Trophoblast cell (in vitro differentiated cells and primary cell): Measurements from ENCODE around the gene COMMD8.

ENCODE experiments used
- DNase-seq, 2 donors: peaks; one replicate each; pipeline ENCODE4 v3.0.0-alpha.2; 2016
- H2AFZ ChIP-seq: 2 replicates; pipeline ENCODE4 v1.6.1; 2013; ENCODE audit warnings: low read length, moderate library complexity, mild to moderate bottlenecking; ENCODE audit not compliant: insufficient read depth, poor library complexity
- H2AK5ac ChIP-seq: 2 replicates; pipeline ENCODE4 v1.6.1; 2013; ENCODE audit warnings: mild to moderate bottlenecking, low read length
- H2BK120ac ChIP-seq: 2 replicates; pipeline ENCODE4 v1.6.1; 2013; ENCODE audit warnings: low read length, mild to moderate bottlenecking, moderate library complexity; ENCODE audit not compliant: insufficient read depth, poor library complexity
- H2BK12ac ChIP-seq: 2 replicates; pipeline ENCODE4 v1.6.1; 2013; ENCODE audit warnings: mild to moderate bottlenecking, low read length, moderate library complexity
- H2BK5ac ChIP-seq: 2 replicates; pipeline ENCODE4 v1.6.1; 2013; ENCODE audit warnings: low read length, low read depth, moderate library complexity, mild to moderate bottlenecking; ENCODE audit not compliant: poor library complexity
- H3K14ac ChIP-seq: 2 replicates; pipeline ENCODE4 v1.6.1; 2013; ENCODE audit warnings: mild to moderate bottlenecking, low read length
- H3K18ac ChIP-seq: 2 replicates; pipeline ENCODE4 v1.6.1; 2013; ENCODE audit warnings: mild to moderate bottlenecking, low read length
- H3K23ac ChIP-seq: 2 replicates; pipeline ENCODE4 v1.6.1; 2013; ENCODE audit warnings: low read length
- H3K27ac ChIP-seq: 2 replicates; pipeline ENCODE4 v1.5.1; 2013; ENCODE audit warnings: low read depth, mild to moderate bottlenecking, inconsistent platforms, low read length, moderate library complexity
- H3K27me3 ChIP-seq: 2 replicates; pipeline ENCODE4 v1.6.1; 2013; ENCODE audit warnings: inconsistent platforms, mild to moderate bottlenecking, low read length, moderate library complexity; ENCODE audit not compliant: insufficient read depth
- H3K36me3 ChIP-seq, 2 experiments: 1 replicate in 1 of 2; 2 replicates in 1 of 2; pipeline ENCODE4 v1.6.1; 2013; ENCODE audit warnings: low read length in 2 of 2, mild to moderate bottlenecking in 2 of 2, moderate library complexity in 1 of 2; ENCODE audit not compliant: insufficient read depth in 2 of 2, control insufficient read depth in 1 of 2
- H3K4ac ChIP-seq: 2 replicates; pipeline ENCODE4 v1.6.1; 2013; ENCODE audit warnings: low read depth, mild to moderate bottlenecking, low read length, moderate library complexity
- H3K4me1 ChIP-seq, 2 experiments: 1 replicate in 1 of 2; 2 replicates in 1 of 2; pipeline ENCODE4 v1.6.1; 2013; ENCODE audit warnings: low read length in 2 of 2, mild to moderate bottlenecking in 2 of 2, moderate library complexity in 1 of 2; ENCODE audit not compliant: insufficient read depth in 2 of 2, control insufficient read depth in 1 of 2
- H3K4me2 ChIP-seq: 2 replicates; pipeline ENCODE4 v1.6.1; 2013; ENCODE audit warnings: inconsistent platforms, mild to moderate bottlenecking, low read length, moderate library complexity
- H3K4me3 ChIP-seq: 2 replicates; pipeline ENCODE4 v1.5.1; 2013; ENCODE audit warnings: mild to moderate bottlenecking, low read depth, low read length, inconsistent platforms
- H3K79me1 ChIP-seq: one replicate; pipeline ENCODE4 v1.6.1; 2013; ENCODE audit warnings: low read length
- H3K79me2 ChIP-seq: 2 replicates; pipeline ENCODE4 v1.6.1; 2013; ENCODE audit warnings: low read length, mild to moderate bottlenecking; ENCODE audit not compliant: control insufficient read depth, insufficient read depth, poor library complexity
- H3K9ac ChIP-seq: 2 replicates; pipeline ENCODE4 v1.6.1; 2013; ENCODE audit warnings: mild to moderate bottlenecking, low read length
- H3K9me3 ChIP-seq: 2 replicates; pipeline ENCODE4 v1.6.1; 2013; ENCODE audit warnings: low read depth, mild to moderate bottlenecking, control low read depth, inconsistent platforms, low read length; ENCODE audit not compliant: insufficient read depth
- H4K12ac ChIP-seq: 2 replicates; pipeline ENCODE4 v1.6.1; 2013; ENCODE audit warnings: low read depth, mild to moderate bottlenecking, low read length, moderate library complexity
- H4K8ac ChIP-seq: 2 replicates; pipeline ENCODE4 v1.6.1; 2013; ENCODE audit warnings: low read depth, mild to moderate bottlenecking, low read length, moderate library complexity
- H4K91ac ChIP-seq: one replicate; pipeline ENCODE4 v1.6.1; 2013; ENCODE audit warnings: low read depth, mild to moderate bottlenecking, low read length, moderate library complexity
- WGBS: extraction: QIAGEN DNeasy Blood & Tissue Kit; methylation state at CpG from one replicate; pipeline ENCODE4 v1.1.7; 2013; ENCODE audit warnings: missing lambda C conversion rate; ENCODE audit not compliant: insufficient read length, insufficient coverage; ENCODE audit errors: extremely low coverage; 5-methylcytosine and 5-hydroxymethylcytosine counted together

COMMD8 gene

GRCh38 chr4:47469951-47470350 is 6.4 kb upstream of the COMMD8 start:
- H3K36me3 ChIP-seq = no peaks in the 10 kb centered on the region
- no peak overlapping the region for H3K4ac ChIP-seq
- no peaks in the 10 kb centered on the region for H3K27me3 ChIP-seq
- no peak overlapping the region for H2BK5ac ChIP-seq
- no peak overlapping the region for H4K12ac ChIP-seq
- no peak overlapping the region for H3K14ac ChIP-seq
- no peak overlapping the region for H3K18ac ChIP-seq
- no peak overlapping the region for H3K4me2 ChIP-seq
- no peak overlapping the region for H4K8ac ChIP-seq
- no peak overlapping the region for H2BK120ac ChIP-seq
- no peak overlapping the region for H4K91ac ChIP-seq
- peaks cover 18% of the 10 kb centered on the region for H3K79me1 ChIP-seq
- H3K9ac ChIP-seq = no peak overlapping the region
- H3K4me1 ChIP-seq = peaks cover 5 to 8% of the 10 kb centered on the region in 2 experiments
- no peaks in the 10 kb centered on the region for H3K9me3 ChIP-seq
- no peak overlapping the region for H2AK5ac ChIP-seq
- H3K27ac ChIP-seq = peak overlapping the region; percentile 62
- no peak overlapping the region for H2AFZ ChIP-seq
- no peaks in the 10 kb centered on the region for H3K79me2 ChIP-seq
- no CpG with 5 or more reads among the region's 3 CpGs for WGBS
- H3K4me3 ChIP-seq = no peak overlapping the region
- no peak overlapping the region for H2BK12ac ChIP-seq
- no peak overlapping the region for H3K23ac ChIP-seq
- DNase-seq = peak in 1 of 2 donors; percentile 88

GRCh38 chr4:47468706-47469365 is 5.3 kb upstream of the COMMD8 start:
- H2AK5ac ChIP-seq = no peak overlapping the region
- H3K36me3 ChIP-seq = no peaks in the 10 kb centered on the region
- H3K9ac ChIP-seq = no peak overlapping the region
- H2BK5ac ChIP-seq = peak overlapping the region; percentile 16
- H3K23ac ChIP-seq = no peak overlapping the region
- peak overlapping the region; percentile 62 for H3K27ac ChIP-seq
- no peak overlapping the region for H3K14ac ChIP-seq
- no peak overlapping the region for H3K4ac ChIP-seq
- no peaks in the 10 kb centered on the region for H3K9me3 ChIP-seq
- H3K79me1 ChIP-seq = peaks cover 17% of the 10 kb centered on the region
- no peak overlapping the region for H2BK120ac ChIP-seq
- H3K4me1 ChIP-seq = peaks cover 5 to 8% of the 10 kb centered on the region in 2 experiments
- H3K79me2 ChIP-seq = no peaks in the 10 kb centered on the region
- peak; percentile 70 to 97 for DNase-seq
- no peak overlapping the region for H2BK12ac ChIP-seq
- H3K4me3 ChIP-seq = no peak overlapping the region
- H3K4me2 ChIP-seq = no peak overlapping the region
- no peaks in the 10 kb centered on the region for H3K27me3 ChIP-seq
- no peak overlapping the region for H4K12ac ChIP-seq
- no peak overlapping the region for H2AFZ ChIP-seq
- H4K91ac ChIP-seq = no peak overlapping the region
- H4K8ac ChIP-seq = no peak overlapping the region
- no peak overlapping the region for H3K18ac ChIP-seq
- no CpG with 5 or more reads among the region's 6 CpGs for WGBS

GRCh38 chr4:47466056-47466785 is 2.7 kb upstream of the COMMD8 start:
- Histone ChIP-seq H3K4me1 (peaks cover 2% of the 10 kb centered on the region in 2 experiments), H4K8ac (no peak overlapping the region), H3K27me3 (no peaks in the 10 kb centered on the region), H3K4ac (no peak overlapping the region), H4K12ac (no peak overlapping the region), H3K27ac (no peak overlapping the region), H2AFZ (no peak overlapping the region), H4K91ac (no peak overlapping the region), H3K79me1 (peaks cover 14% of the 10 kb centered on the region), H3K79me2 (peaks cover 4% of the 10 kb centered on the region), H2BK120ac (no peak overlapping the region), H2BK5ac (no peak overlapping the region), H3K9me3 (no peaks in the 10 kb centered on the region), H3K14ac (no peak overlapping the region), H3K9ac (no peak overlapping the region), H3K18ac (no peak overlapping the region), H2AK5ac (no peak overlapping the region), H3K23ac (no peak overlapping the region), H2BK12ac (no peak overlapping the region), H3K4me3 (no peak overlapping the region), H3K4me2 (no peak overlapping the region), H3K36me3 (no peaks in the 10 kb centered on the region)
- no CpG with 5 or more reads among the region's 2 CpGs for WGBS
- DNase-seq = peak in 1 of 2 donors; percentile 39

DNA sequence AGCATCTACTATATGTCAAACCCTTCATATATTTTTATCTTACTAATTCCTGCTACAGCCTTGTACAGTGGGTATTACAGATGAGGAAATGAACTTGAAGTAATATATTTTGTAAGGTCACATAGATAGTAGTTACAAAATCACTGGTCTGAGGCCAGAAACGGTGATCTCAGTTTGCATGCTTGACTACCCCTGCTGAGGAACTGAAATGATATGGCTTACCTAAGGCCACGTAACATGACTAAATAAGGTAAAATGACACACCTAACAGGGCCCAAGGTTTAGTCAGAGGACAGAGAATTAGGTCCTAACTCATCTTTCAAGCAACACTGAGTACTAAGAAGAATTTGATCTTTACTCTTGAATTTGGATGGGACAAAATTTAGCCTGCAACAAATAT is 1.5 kb upstream of the COMMD8 start:
- WGBS = no CpG with 5 or more reads among the region's 2 CpGs

More for the DNA sequence above, 1.5 kb upstream of the COMMD8 start:
- Histone ChIP-seq H3K14ac (no peak overlapping the region), H3K4me3 (no peak overlapping the region), H3K9ac (no peak overlapping the region), H3K23ac (no peak overlapping the region), H2BK12ac (no peak overlapping the region), H2AK5ac (no peak overlapping the region), H4K8ac (no peak overlapping the region), H3K27ac (no peak overlapping the region), H3K4me2 (no peak overlapping the region), H3K9me3 (no peaks in the 10 kb centered on the region), H2BK5ac (no peak overlapping the region), H4K12ac (no peak overlapping the region), H2AFZ (no peak overlapping the region), H3K4ac (no peak overlapping the region), H2BK120ac (no peak overlapping the region), H4K91ac (no peak overlapping the region), H3K36me3 (no peaks in the 10 kb centered on the region), H3K79me1 (peaks cover 12% of the 10 kb centered on the region), H3K4me1 (peaks cover 2% of the 10 kb centered on the region in 2 experiments), H3K18ac (no peak overlapping the region), H3K79me2 (peaks cover 4% of the 10 kb centered on the region), H3K27me3 (no peaks in the 10 kb centered on the region)
- DNase-seq = no peak
